ENCODE measurements around the gene RNF169.
"Not testable (repeated sequence)": the region's sequence is repeated elsewhere in the genome, so short reads cannot be mapped to it uniquely, and the experiment has no call there.

The RNF169 gene

DNA sequence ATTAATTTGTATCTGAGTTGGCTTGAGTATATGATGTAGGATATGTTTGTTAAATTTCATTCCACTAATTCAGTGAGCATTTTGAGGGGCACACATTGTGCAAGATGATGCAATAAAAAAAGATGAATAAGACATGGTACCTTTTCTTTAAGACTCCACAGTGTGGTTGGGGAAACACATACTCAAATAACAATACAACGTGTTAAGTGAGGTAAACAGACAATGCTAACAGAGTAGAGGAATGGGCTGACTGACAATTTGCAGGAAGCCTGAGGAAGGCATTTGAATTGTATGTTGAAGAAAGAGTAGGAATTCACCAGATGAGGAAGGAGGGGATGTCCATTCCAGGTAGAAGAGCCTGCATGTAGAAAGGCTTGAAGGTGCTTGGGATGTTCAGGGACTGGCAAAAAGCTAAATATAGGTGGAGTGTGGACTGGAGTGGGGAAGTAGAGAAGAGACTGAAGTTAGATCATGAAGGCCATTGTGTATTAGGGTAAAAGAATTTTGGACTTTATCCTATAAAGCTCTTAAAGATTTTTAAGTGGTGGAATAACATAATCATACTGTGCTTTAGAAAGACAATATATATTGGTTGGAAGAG lies 6.8 kb downstream of the RNF169 start:
- TF ChIP-seq, protein P1, sequence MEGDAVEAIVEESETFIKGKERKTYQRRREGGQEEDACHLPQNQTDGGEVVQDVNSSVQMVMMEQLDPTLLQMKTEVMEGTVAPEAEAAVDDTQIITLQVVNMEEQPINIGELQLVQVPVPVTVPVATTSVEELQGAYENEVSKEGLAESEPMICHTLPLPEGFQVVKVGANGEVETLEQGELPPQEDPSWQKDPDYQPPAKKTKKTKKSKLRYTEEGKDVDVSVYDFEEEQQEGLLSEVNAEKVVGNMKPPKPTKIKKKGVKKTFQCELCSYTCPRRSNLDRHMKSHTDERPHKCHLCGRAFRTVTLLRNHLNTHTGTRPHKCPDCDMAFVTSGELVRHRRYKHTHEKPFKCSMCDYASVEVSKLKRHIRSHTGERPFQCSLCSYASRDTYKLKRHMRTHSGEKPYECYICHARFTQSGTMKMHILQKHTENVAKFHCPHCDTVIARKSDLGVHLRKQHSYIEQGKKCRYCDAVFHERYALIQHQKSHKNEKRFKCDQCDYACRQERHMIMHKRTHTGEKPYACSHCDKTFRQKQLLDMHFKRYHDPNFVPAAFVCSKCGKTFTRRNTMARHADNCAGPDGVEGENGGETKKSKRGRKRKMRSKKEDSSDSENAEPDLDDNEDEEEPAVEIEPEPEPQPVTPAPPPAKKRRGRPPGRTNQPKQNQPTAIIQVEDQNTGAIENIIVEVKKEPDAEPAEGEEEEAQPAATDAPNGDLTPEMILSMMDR (IDR thresholded peaks at IDR 0.05; ENCODE audit: control extremely low read depth, extremely low read depth, low read depth, missing control alignments), result no peak
- CTCF ChIA-PET, result interaction anchor here (1.0 to 3.6 kb wide), 6 partner anchors 11 to 68 kb away, joined by 3 to 16 read pairs (median 4); no protein-coding TSS in a partner anchor
- POLR2A ChIA-PET, result no interaction called here
- no peak for DNase-seq (ENCODE audit: extremely low spot score)

DNA sequence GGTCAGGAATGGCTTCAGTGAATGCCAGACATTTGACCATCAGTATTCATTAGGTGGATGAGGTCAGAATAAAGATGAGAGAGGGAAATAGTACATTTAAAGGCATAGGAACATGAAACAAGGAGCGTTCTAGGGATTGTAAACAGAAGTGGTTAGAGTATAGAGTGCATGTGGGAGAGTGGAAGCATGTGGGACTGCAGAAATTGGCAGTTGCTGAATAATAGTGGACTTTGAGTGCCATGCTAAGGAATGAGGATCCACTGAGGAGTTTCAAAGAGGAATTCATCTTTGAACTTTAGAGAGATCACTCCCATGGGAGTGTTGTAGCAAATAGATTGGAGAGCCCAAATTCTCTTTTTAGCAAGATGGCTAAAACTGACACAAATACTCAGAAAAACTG lies 7.9 kb downstream of the RNF169 start:
- TF ChIP-seq, protein P1 (IDR thresholded peaks at IDR 0.05; ENCODE audit: control extremely low read depth, extremely low read depth, low read depth, missing control alignments), result no peak
- ChIA-PET CTCF (interaction anchor here (1.0 to 1.4 kb wide), 3 partner anchors 17 to 43 kb away, joined by 3 to 4 read pairs (median 3); no protein-coding TSS in a partner anchor), POLR2A (no interaction called here)
- DNase-seq (ENCODE audit: extremely low spot score), result no peak

DNA sequence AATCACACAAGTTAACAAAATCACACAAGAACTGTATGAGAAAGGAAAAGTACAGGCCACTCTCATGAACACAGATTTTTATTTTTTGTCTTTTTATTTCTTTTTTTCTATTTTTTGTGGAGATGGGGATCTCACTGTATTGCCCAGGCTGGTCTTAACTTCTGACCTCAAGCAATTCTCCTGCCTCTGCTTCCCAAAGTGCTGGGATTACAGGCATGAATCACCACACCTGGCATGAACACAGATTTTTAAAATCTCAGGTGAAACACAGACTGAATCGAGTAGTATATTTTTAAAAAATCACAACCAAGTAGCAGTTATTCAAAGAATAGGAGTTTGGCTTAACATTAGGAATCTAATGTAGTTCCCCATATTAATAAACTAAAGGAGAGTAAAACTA lies 18.3 kb downstream of the RNF169 start:
- no peak for DNase-seq (ENCODE audit: extremely low spot score)
- ChIA-PET POLR2A (no interaction called here), CTCF (no interaction called here)
- TF ChIP-seq, protein P1 (IDR thresholded peaks at IDR 0.05; ENCODE audit: control extremely low read depth, extremely low read depth, low read depth, missing control alignments), result no peak

DNA sequence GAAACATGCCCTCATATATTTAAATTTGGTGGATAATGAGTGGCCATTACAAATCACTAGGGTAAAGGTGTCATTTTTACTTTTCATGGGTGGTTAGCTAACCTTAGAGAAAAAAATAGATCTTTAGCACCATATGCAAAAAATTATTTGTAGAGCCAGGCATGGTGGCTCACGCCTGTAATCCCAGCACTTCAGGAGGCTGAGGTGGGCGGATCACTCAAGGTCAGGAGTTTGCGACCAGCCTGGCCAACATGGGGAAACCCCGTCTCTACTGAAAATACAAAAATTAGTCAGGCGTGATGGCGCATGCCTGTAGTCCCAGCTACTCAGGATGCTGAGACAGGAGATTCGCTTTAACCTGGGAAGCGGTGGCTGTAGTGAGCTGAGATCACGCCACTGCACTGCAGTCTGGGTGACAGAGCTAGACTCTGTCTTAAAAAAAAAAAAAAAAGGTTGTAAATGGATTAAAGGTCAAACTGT lies 19.6 kb downstream of the RNF169 start:
- POLR2A ChIA-PET, result not testable (repeated sequence)
- CTCF ChIA-PET, result interaction anchor here (0.9 to 1.3 kb wide), 3 partner anchors 13 to 28 kb away, joined by 3 read pairs; no protein-coding TSS in a partner anchor

DNA sequence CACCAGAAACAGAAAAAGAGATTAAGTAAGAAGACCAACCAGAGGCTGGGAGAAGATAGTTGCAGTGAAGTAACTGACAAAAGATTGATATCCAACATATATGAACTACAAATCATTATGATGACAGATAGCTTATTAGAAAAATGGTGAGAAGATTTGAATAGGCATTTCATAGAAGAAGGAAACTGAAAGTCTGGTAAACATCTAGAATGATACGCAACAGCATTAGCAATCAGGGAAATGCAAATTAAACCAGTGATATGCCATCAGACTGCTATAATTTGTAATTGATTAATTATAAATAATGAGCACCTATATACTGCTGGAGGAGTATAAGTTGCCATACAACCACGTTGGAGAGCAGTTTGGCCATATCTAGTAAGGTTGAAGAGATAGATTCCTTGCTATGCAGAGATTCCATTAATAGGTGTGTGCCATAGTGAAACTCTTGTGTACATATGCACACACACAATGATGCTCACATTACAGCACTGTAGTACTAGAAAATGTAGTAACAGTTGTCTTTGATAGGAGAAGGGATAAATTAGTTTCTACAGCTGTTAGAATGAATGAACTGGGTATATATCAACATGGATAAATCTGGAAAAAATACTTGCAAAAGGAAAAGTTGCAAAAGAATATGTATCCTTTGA lies 20.5 kb downstream of the RNF169 start:
- DNase-seq (ENCODE audit: extremely low spot score), result no peak
- POLR2A ChIA-PET, result no interaction called here
- CTCF ChIA-PET, result interaction anchor here (1.3 to 2.0 kb wide), 3 partner anchors 12 to 29 kb away, joined by 3 to 8 read pairs (median 4); no protein-coding TSS in a partner anchor

More for the DNA sequence above, 19.6 kb downstream of the RNF169 start:
- not testable (repeated sequence) for DNase-seq (ENCODE audit: extremely low spot score)

DNA sequence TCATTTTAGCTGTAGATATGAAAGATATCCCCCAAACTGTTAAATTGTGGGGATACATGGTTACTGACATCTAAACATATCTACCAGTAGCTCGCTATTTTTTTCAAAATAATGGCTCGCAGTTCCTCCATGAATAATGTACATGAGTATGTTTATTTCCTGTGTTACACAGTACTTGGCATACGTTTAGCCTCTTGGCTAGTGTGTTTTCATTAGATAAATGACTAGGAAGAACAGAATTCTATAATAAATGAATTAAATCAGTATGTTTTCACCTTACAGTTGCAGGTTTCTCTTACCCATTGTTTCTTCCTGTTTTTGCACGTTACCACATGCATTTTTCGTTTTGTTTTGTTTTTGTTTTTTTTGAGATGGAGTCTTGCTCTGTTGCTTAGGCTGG lies 21.8 kb downstream of the RNF169 start:
- no peak for DNase-seq (ENCODE audit: extremely low spot score)
- TF ChIP-seq, protein P1 (IDR thresholded peaks at IDR 0.05; ENCODE audit: control extremely low read depth, extremely low read depth, low read depth, missing control alignments), result no peak
- CTCF ChIA-PET, result interaction anchor here (1.0 to 2.0 kb wide), 3 partner anchors 11 to 44 kb away, joined by 3 to 8 read pairs (median 4); no protein-coding TSS in a partner anchor
- POLR2A ChIA-PET, result no interaction called here

More for the DNA sequence above, 20.5 kb downstream of the RNF169 start:
- TF ChIP-seq, protein P1 (IDR thresholded peaks at IDR 0.05; ENCODE audit: control extremely low read depth, extremely low read depth, low read depth, missing control alignments), result no peak

DNA sequence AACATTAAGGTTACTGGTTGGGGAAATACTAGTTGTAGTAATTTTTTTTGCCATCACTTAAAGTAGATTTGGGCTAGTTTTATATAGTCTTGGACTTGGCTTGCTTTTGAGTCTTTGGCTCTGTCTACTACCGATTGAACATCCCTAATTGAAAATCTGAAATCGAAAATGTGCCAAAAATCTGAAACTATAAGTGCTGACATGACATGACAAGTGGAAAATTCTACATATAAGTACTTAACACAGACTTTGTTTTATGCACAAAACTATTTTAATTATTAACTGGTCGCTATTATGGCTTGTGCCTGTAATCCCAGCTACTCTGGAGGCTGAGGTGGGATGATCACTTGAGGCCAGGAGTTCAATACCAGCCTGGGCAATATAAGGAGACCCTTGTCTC lies 22.5 kb downstream of the RNF169 start:
- POLR2A ChIA-PET, result no interaction called here
- CTCF ChIA-PET, result interaction anchor here (2.0 kb wide), 1 partner anchor 31 kb away, joined by 4 read pairs; no protein-coding TSS in a partner anchor
- no peak for DNase-seq (ENCODE audit: extremely low spot score)
- TF ChIP-seq, protein P1 (IDR thresholded peaks at IDR 0.05; ENCODE audit: control extremely low read depth, extremely low read depth, low read depth, missing control alignments), result no peak

Data from GM10248 (cell line).